Loucy (cell line): ENCODE measurements around the gene RPL38.

Experiments
- H2AFZ ChIP-seq: fragments of 200-600 bp; sonication (generic); 2 replicates; pipeline ENCODE4 v1.6.0; 2016; ENCODE audit warnings: antibody characterized with exemption, mild to moderate bottlenecking, low read length, moderate library complexity
- H3F3A ChIP-seq: fragments of 200-600 bp; 2 replicates; pipeline ENCODE4 v1.6.0; 2016; ENCODE audit warnings: antibody characterized with exemption, low read depth, mild to moderate bottlenecking
- H3K27me3 ChIP-seq: fragments of 200-600 bp; sonication (generic); 2 replicates; pipeline ENCODE4 v1.6.1; 2014; ENCODE audit warnings: low read length, mild to moderate bottlenecking; ENCODE audit not compliant: insufficient read depth, poor library complexity, severe bottlenecking
- H3K36me3 ChIP-seq: fragments of 200-600 bp; sonication (generic); 2 replicates; pipeline ENCODE4 v1.6.1; 2016; ENCODE audit warnings: low read length; ENCODE audit not compliant: insufficient read depth
- H3K4me1 ChIP-seq: fragments of 200-600 bp; sonication (generic); 2 replicates; pipeline ENCODE4 v1.5.1; 2014; ENCODE audit warnings: low read length, mild to moderate bottlenecking; ENCODE audit not compliant: insufficient read depth, poor library complexity, severe bottlenecking
- H3K4me2 ChIP-seq: fragments of 200-600 bp; sonication (generic); 2 replicates; pipeline ENCODE4 v1.6.0; 2014; ENCODE audit warnings: antibody characterized with exemption, low read length, low read depth, mild to moderate bottlenecking; ENCODE audit not compliant: poor library complexity, severe bottlenecking
- H3K4me3 ChIP-seq: fragments of 200-600 bp; sonication (generic); 2 replicates; pipeline ENCODE4 v1.5.1; 2014; ENCODE audit warnings: low read length, mild to moderate bottlenecking, mixed read lengths; ENCODE audit not compliant: poor library complexity, severe bottlenecking
- H3K79me2 ChIP-seq: fragments of 200-600 bp; sonication (generic); 2 replicates; pipeline ENCODE4 v1.6.1; 2014; ENCODE audit warnings: low read length; ENCODE audit not compliant: insufficient read depth
- H3K9ac ChIP-seq: fragments of 200-600 bp; sonication (generic); 2 replicates; pipeline ENCODE4 v1.6.0; 2014; ENCODE audit warnings: mild to moderate bottlenecking, low read depth, low read length, moderate library complexity; ENCODE audit not compliant: poor library complexity, severe bottlenecking
- H3K9me2 ChIP-seq: fragments of 200-600 bp; sonication (generic); replicated peaks from 2 replicates; pipeline ENCODE4 v1.6.1; 2016; ENCODE audit warnings: low read depth, low read length, mixed read lengths
- H3K9me3 ChIP-seq: fragments of 200-600 bp; sonication (generic); 2 replicates; pipeline ENCODE4 v1.6.1; 2014; ENCODE audit warnings: mild to moderate bottlenecking, antibody characterized with exemption, low read length, low read depth; ENCODE audit not compliant: insufficient read depth
- H4K20me1 ChIP-seq: fragments of 200-600 bp; sonication (generic); 2 replicates; pipeline ENCODE4 v1.6.0; 2014; ENCODE audit warnings: antibody characterized with exemption, low read length, mild to moderate bottlenecking; ENCODE audit not compliant: insufficient read depth, poor library complexity, severe bottlenecking
- CTCF ChIP-seq: fragments of 200-600 bp; sonication (generic); conservative IDR thresholded peaks from 2 replicates; pipeline ENCODE4 v1.5.1; 2014; ENCODE audit warnings: mild to moderate bottlenecking, antibody characterized with exemption, low read length
- EZH2phosphoT487 ChIP-seq: fragments of 200-600 bp; IDR thresholded peaks from 2 replicates; pipeline ENCODE4 v1.6.1; 2018; ENCODE audit warnings: antibody characterized with exemption, mild to moderate bottlenecking, moderate library complexity, borderline replicate concordance

The RPL38 gene

GRCh38 chr17:74217037-74217730, 13.7 kb downstream of the RPL38 start:
- H3K79me2 ChIP-seq: no peaks in the 10 kb centered on the region
- H3K9me3 ChIP-seq: no peaks in the 10 kb centered on the region
- no peak overlapping the region for H3K4me2 ChIP-seq
- H3K36me3 ChIP-seq: no peaks in the 10 kb centered on the region
- no peak overlapping the region for H3K9ac ChIP-seq
- no peak overlapping the region for H2AFZ ChIP-seq
- H3K4me3 ChIP-seq: no peak overlapping the region
- H3K9me2 ChIP-seq: no peaks in the 10 kb centered on the region
- TF ChIP-seq CTCF (no peak), EZH2phosphoT487 (no peak)
- H3K27me3 ChIP-seq: no peaks in the 10 kb centered on the region
- H3F3A ChIP-seq: no peaks in the 10 kb centered on the region
- H3K4me1 ChIP-seq: no peaks in the 10 kb centered on the region
- no peaks in the 10 kb centered on the region for H4K20me1 ChIP-seq

- Histone ChIP-seq H4K20me1 (no peaks in the 10 kb centered on the region), H3K36me3 (no peaks in the 10 kb centered on the region), H3K4me1 (no peaks in the 10 kb centered on the region)
These were observed 14.4 kb downstream of the RPL38 start for GRCh38 chr17:74217888-74218287.

GRCh38 chr17:74218436-74218835, 15.0 kb downstream of the RPL38 start:
- H3K4me1 ChIP-seq: no peaks in the 10 kb centered on the region
- TF ChIP-seq EZH2phosphoT487 (no peak), CTCF (no peak)
- H3K9ac ChIP-seq: no peak overlapping the region
- H2AFZ ChIP-seq: no peak overlapping the region
- no peaks in the 10 kb centered on the region for H3K36me3 ChIP-seq
- no peaks in the 10 kb centered on the region for H3K79me2 ChIP-seq
- no peaks in the 10 kb centered on the region for H3K27me3 ChIP-seq
- no peaks in the 10 kb centered on the region for H3F3A ChIP-seq
- no peaks in the 10 kb centered on the region for H3K9me3 ChIP-seq
- no peaks in the 10 kb centered on the region for H3K9me2 ChIP-seq
- H4K20me1 ChIP-seq: no peaks in the 10 kb centered on the region
- H3K4me3 ChIP-seq: no peak overlapping the region
- H3K4me2 ChIP-seq: no peak overlapping the region

More at GRCh38 chr17:74217888-74218287, 14.4 kb downstream of the RPL38 start:
- Histone ChIP-seq H3F3A (no peaks in the 10 kb centered on the region), H3K4me3 (no peak overlapping the region), H3K79me2 (no peaks in the 10 kb centered on the region), H3K9me3 (no peaks in the 10 kb centered on the region), H2AFZ (no peak overlapping the region), H3K9me2 (no peaks in the 10 kb centered on the region), H3K9ac (no peak overlapping the region), H3K27me3 (no peaks in the 10 kb centered on the region), H3K4me2 (no peak overlapping the region)
- TF ChIP-seq CTCF (no peak), EZH2phosphoT487 (no peak)
